Measurements from ENCODE around the gene MYOM1.
A peak's percentile ranks its signal among the peaks of the same experiment; 100 is the strongest.
"Not testable (repeated sequence)": the region's sequence is repeated elsewhere in the genome, so short reads cannot be mapped to it uniquely, and the experiment has no call there.

MYOM1 gene

DNA sequence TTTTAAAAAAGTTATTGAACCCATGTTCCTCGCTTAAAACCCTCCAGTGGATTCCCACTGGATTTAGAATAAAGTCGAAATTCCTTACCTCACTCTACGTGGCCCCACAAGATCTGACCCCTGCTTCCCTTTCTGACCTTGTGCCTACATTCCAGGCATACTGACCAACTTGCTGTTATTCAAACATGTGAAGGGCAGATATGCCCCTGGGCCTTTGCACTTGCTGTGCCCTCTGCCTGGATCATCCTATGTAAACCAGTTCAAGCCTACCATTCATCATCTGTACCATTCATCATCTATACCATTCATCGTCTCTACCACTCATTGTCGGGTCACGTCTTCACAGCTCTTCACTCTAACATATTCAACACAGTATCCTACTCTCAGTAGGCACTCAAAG, 165.6 kb downstream of the MYOM1 start:
- no peak for DNase-seq

DNA sequence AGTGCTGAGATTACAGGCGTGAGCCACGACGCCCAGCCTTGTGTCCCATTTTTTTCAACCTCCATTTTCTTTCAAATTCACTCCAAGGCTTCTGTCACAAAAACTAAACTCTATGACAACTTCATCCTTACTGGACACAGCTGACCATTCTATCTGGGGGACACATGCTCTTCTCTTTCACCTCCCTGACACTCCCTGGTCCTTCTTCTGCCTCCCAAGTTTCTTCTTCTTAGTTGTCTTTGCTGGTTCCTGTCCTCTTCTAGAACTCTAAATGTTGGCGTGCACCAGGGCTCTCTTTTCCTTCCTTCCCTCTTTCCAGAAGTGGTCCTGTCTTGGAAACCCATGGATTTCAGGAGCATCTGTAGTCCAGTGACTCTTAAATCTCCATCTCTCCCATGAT, 166.7 kb downstream of the MYOM1 start:
- no peak for DNase-seq

DNA sequence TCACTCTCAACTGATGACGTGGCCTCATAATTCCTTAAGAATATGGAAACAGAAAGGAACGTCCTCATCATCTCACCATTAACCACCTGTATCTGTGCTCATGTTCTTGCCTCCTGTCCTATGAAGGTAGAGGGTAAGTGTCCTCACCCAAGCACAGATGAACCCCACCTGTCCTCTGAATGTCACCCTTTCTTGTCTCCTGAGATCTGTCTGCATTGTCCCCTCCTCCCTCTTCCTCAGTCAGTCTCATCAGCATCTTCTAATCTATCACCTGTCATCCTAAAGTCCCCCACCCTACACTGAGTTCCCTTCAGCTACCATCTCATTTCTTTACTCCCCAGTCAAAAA, 167.4 kb downstream of the MYOM1 start:
- DNase-seq: no peak

DNA sequence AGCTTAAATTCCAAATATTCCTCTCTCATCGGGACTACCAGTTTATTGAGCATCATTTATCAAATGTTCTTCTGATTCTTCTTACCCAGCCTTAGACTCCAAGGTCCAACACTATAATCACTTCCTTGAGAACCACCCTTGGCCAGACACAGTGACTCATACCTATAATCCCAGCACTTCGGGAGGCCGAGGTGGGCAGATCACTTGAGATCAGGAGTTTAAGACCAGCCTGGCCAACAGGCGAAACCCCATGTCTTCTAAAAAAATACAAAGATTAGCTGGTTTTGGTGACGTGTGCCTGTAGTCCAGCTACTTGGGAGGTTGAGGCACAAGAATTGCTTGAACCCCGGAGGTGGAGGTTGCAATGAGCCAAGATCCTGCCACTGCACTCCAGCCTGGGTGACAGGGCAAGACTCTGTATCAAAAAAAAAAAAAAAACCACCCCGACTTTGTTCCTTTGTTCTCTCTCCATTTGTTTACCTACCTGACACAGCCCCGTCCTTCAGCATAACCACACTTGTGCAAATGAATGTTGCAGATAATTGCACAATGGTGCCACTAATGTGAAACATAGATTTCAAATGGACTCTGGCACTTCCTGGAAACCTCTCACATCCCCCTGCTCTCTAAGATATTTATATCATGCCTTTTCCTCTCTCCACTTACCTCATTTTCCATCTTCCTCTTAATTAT, 167.9 kb downstream of the MYOM1 start:
- peak in 1 of 5 donors; percentile 46 for DNase-seq

DNA sequence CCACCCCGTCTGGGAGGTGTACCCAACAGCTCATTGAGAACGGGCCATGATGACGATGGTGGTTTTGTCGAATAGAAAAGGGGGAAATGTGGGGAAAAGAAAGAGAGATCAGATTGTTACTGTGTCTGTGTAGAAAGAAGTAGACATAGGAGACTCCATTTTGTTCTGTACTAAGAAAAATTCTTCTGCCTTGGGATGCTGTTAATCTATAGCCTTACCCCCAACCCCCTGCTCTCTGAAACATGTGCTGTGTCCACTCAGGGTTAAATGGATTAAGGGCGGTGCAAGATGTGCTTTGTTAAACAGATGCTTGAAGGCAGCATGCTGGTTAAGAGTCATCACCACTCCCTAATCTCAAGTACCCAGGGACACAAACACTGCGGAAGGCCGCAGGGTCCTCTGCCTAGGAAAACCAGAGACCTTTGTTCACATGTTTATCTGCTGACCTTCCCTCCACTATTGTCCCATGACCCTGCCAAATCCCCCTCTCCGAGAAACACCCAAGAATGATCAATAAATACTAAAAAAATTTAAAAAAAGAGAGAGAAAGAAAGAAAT, 169.8 kb downstream of the MYOM1 start:
- not testable (repeated sequence) for DNase-seq

DNA sequence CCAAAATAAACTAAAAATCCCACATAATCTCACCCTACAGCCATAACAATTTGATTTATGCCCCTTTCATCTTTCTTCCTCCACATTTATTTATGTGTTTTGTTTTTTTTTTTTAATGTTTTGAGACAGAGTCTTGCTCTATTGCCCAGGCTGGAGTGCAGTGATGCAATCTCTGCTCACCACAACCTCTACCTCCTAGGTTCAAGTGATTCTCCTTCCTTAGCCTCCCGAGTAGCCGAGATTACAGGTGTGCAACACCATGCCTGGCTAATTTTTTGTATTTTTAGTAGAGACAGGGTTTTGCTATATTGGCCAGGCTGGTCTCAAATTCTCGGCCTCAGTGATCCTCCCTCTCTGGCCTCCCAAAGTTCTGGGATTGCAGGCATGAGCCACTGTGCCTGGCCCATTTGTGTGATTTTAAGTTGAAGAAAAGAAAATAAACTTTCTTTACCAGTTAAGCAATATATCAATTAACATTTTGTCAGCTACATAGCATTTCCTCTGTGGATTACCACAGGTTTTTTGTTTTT, 170.9 kb downstream of the MYOM1 start:
- no peak for DNase-seq

DNA sequence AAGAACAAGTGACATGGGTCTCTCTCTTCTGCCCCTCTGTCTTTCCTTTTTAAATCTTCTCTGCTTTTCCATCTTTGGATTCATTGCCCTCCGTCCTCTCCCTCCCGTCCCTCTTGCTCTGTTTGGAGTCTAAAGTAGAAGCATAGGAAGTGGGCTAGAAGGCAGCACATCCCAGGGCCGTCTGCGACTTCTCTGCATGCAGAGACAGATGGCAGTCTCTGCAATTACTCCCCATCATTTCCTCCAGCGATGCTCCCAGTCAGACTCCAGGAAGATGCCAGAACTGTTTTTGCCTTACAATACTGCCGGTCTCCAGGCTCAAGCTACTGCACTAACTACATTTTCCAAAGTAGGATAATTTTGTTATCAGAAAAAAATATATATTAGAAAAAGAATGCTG, 171.6 kb downstream of the MYOM1 start:
- no peak for DNase-seq

DNA sequence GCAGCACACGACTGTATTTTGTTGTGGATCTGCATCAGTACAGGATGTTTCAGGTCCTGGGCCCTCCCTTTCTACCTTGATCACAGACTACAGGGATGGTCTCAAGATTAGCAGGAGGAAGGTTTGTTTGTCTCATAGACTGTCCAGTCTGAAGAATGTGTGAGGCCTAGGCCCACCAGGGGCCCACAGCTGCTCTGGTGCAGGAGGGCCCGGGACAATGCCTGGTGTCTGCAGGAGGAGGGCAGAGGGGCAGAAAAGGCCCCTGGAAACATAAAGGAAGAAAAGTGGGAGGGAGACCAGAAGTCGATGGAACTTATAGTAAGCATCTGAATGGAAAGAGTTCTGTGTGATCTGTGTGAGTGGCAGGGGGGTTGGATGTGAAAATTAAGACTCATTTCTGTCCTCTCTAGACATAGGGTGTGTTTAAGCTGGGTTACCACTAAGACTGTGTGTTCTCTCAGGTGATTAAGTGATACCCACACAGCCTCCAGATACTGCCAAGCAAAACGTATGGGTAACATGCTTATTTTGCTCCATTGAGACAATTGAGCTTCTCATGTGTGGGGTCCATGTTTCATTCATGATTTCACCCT, 173.5 kb downstream of the MYOM1 start:
- peak in 1 of 5 donors; percentile 62 for DNase-seq

DNA sequence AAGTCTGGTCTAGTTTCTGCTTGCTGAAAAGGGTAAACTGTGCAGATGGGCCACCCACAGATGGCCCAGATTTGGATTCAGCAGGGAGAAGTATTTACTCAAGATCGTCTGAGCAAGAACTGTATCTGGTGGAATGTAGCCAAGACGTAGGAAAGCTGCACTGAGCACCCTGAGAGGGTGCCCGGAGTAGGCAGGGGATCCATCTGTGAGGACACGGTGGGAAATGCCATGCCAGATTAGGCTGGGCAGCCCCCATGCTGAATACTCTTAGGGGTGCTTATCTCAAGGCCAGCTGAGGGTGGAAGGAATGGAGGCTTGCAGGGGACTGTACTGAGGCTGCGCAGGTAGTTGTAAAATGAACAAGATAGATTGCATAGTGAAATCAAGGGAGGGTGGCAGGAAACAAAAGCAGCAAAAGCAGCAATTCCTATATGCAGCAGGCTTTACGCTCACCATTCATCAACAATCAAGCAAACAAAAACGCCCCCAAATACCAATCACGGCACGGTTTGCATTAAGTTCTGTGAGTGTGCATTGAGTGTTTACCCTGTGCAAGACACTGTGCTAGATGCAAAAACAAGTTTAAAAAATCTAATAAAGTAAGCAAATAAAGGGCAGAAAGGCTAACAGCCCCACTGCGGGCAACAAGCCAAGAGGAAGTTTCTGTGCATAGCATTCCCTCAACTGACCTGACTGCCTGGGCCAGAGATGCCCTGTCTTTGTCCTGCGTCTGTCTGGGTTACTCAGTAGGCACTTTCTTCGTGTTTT, 174.7 kb downstream of the MYOM1 start:
- DNase-seq: no peak

DNA sequence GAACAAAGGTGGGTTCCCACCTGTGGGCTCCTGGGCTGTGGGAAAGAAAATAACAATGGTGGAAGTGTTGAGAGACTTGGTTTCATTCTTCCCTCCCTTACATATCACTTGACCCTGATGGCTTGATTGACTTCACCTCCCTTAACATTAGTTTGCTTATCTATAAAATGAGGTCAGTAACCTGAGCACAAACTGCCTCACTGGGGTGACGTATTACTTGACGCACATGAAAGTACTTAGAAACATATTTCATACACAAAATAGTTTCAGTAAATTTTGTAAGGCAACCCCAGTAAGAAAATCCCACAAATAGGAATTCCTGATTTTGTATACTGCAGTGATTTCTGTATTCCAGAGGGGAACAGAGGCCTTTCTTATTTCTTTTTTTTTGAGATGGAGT, 177.4 kb downstream of the MYOM1 start:
- no peak for DNase-seq

DNA sequence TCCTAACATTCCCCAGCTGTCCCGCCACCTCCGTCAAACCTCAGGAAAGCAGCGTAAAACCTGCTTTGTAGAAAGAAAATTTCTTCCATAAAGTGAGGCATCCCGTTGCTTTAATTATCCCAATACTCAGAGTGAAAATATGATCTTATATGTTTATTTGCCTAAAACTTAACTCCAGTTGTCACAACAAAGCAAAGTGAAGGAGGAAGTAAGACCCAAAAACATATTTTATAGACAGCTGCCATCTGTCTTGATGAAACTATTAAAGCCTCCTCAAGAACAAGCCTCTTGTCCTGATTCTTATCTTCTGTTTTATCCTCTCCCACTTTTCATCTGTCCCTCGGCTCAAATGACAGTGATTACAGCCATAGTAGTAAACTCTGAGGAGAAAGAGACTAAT, 177.9 kb downstream of the MYOM1 start:
- no peak for DNase-seq

DNA sequence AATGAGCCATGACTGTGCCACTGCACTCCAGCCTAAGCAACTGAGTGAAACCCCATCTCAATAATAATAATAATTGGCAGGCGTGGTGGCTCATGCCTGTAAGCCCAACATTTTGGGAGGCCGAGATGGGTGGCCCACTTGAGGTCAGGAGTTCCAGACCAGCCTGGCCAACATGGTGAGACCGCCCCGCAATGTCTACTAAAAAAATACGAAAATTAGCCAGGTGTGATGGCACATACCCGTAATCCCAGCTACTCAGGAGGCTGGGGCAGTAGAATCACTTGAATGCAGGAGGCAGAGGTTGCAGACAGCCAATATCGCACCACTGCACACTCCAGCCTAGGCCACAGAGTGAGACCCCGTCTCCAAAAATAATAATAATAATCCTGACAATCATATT, 178.9 kb downstream of the MYOM1 start:
- DNase-seq: no peak

DNA sequence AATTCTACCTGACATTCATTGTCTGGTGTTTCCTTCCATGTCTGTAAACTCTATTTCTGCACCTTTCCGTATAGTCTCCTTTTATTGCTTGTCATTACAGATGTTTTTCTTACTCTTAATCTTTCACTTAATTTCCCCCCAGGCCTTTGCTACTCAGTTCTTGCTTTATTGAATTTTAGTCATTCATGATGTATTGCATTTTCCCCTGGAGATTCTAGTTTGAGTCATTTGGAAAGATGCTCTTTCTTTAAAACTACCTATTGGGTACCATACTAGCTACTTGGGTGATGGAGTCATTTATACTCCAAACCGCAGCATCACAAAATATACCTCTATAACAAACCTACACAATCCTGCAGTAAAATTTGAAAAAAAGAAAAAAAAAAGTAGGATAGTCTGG, 179.6 kb downstream of the MYOM1 start:
- DNase-seq: no peak

DNA sequence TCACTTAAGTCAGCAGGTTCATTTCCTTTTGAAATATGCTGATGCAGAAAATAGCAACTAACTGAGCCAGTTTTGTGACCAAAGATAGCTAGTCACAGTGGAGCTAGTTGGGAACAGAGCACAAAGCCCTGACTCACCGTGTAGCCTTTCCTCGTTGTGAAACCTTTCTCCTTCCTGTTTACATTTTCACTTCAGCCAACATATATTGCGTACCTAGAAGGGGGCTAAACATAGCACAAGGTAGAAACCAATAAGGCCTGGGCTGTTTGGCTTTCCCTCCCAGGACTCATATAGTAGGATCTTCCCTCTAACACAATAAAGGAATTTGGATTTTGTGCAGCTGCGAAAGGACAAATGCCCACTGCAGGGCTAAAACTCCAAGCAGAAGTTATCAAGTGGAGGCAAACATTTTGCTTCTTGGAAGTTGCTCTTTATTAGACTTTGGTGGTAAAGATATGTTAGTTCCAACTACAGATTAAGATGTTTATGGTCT, 182.3 kb downstream of the MYOM1 start:
- DNase-seq: peak in 1 of 5 donors; percentile 85

DNA sequence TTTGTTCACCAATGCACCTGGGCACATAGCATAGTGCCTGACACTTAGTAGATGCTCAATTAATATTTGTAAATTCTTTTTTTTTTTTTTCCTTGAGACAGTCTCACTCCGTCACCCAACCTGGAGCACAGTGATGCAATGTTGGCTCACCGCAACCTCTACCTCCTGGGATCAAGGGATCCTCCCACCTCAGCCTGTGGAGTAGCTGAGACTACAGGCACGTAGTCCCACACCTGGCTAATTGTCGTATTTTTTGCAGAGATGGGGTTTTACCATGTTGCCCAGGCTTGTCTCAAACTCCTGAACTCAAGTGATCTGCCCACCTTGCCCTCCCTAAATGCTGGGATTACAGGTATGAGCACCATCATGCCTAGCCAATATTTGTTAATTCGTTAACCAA, 183.7 kb downstream of the MYOM1 start:
- DNase-seq: no peak

DNA sequence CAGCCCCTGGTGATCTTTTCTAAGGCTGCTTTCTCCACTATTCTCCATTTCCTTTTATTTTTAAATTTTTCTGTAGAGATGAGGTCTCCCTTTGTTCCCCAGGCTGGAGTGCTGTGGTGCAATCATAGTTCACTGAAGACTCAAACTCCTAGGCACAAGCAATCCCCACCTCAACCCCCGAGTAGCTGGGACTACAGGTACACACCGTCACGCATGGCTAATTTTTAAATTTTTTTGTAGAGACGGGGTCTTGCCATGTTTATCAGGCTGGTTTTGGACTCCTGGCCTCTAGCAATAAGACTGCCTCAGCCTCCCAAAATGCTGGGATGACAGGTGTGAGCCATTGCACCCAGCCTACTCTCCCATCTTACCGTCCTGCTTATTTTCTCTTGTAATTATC, 184.1 kb downstream of the MYOM1 start:
- no peak for DNase-seq

DNA sequence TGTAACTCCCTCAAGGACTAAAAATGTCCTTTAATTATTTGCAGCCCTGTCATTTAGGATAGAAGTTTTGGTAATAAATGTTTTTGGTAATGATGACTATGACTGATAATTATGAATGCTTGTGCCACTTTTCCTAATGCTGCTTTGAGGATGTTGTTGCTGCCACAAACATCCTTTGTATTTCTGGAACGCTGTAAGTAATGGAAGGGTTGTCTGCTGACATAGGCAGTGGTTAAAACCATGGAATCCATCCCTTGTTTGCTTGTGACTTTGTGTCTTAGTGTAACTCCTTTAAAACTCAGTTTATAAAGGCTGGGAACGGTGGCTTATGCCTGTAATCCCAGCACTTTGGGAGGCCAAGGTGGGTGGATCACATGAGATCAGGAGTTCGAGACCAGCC, 187.0 kb downstream of the MYOM1 start:
- no peak for DNase-seq

DNA sequence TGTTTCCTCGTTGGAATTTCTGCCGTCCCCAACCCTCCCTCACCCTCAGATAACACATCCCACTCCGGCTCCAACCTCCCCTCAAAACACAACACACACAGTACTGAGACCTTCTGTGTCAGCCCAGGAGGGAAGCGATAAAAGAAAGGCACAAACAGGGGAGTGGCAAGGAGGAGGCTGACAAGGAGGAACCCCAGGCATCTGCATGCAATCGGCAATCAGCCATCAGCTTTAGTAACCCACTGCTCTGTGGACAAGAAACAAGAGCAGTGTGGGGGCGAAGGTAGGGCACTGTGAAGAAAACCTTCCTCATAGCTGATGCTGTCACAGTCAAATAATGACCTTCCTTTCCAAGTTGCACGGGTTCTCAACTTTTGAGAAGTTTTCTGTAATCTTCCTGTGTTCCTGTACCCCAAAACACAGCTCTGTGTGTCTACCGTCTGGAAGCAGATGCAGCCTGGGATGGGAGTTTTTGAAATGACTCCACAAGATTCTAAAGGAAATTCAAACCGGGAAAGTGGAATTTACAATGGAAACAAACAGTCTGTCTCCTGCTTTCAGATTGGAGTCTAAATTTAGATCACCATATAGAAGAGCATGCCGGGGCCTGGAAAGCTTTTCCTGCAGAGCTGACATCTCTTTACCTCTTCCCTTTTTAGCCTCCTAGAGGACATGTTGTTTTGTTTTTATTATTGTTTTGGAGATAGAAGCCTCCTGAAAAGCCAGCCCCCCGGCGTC, 190.4 kb downstream of the MYOM1 start:
- DNase-seq: no peak

DNA sequence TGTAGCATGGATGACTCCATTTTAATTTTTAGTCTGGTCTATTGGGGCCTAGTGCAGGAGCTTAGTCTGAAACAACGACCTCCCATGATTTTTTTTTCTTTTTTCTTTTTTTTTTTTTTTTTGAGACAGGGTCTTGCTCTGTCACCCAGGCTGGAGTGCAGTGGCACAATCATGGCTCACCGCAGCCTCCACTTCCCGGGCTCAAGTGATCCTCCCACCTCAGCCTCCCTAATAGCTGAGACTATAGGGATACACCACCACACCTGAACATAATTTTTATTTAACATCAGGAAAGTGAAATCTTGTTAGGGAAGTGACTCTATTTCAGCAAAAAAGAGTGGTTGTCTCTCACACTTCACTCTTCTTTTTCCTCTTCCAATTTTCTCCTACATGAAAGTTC, 191.7 kb downstream of the MYOM1 start:
- DNase-seq: not testable (repeated sequence)

DNA sequence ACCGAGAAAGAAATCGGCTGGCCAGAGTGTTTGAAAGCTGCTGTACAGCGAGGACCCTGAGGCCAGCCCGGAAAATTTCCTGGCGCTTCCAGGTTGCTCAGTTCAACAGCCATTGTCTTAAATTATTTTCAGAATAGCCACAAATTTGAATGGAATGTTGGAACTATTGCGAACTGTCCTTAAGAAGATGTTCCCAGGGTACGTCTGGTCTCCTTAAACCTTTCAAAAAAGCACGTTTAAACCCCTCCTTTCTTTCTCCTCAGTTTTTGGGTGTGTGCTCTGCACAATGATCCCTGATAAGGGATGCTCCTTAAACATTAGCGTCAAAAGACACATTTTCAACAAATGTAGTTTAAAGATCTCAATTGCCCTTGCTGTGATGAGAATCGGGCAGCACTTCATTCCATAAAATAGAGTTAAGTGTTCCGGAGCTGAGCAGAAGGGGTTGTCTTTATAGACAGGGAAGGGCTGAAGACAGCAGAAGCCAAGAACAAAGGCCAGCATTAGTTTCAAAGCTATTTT, 192.3 kb downstream of the MYOM1 start:
- no peak for DNase-seq

DNA sequence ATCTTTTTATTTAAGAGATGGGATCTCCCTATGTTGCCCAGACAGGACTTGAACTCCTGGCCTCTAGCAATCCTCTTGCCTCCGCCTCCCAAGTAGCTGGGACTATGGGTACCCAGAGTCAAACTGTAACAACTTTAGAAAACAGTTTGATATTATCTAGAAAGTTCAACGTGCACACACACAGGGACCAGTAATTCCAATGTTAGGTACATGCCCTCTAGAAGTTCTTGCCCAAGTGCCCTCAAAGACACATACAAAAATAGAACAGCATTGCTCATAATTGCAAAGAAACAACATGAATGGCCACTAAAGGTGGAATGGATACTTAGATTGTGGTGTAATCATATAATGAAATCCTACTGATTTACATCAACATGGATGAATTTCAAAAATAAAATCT, 194.2 kb downstream of the MYOM1 start:
- no peak for DNase-seq

DNA sequence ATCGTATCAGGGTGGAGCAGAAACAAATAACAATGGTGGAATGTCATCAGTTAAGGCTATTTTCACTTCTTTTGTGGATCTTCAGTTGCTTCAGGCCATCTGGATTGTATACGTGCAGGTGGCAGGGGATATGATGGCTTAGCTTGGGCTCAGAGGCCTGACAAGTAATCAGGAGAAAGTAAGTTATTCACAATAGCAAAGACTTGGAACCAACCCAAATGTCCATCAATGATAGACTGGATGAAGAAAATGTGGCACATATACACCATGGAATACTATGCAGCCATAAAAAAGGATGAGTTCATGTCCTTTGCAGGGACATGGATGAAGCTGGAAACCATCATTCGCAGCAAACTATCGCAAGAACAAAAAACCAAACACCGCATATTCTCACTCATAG, 196.2 kb downstream of the MYOM1 start:
- DNase-seq: not testable (repeated sequence)

Data from T-helper 1 cell (primary cell).